HG03097 (cell line): Measurements from ENCODE around the gene TAF13.
"Not testable (repeated sequence)": the region's sequence is repeated elsewhere in the genome, so short reads cannot be mapped to it uniquely, and the experiment has no call there.

Source experiments
- ATAC-seq: cut with Tn5 transposase; IDR thresholded peaks from one replicate; pipeline ENCODE4 v1.9.1; 2021; ENCODE audit not compliant: unreplicated experiment, low FRiP score

The TAF13 gene

GRCh38 chr1:109094377-109094803 lies 18.6 kb upstream of the TAF13 start:
- ATAC-seq: no peak

- ATAC-seq: no peak
Measured at GRCh38 chr1:109091839-109092193, 16.0 kb upstream of the TAF13 start.

GRCh38 chr1:109091078-109091838 lies 15.5 kb upstream of the TAF13 start:
- ATAC-seq: peak; percentile 39

DNA sequence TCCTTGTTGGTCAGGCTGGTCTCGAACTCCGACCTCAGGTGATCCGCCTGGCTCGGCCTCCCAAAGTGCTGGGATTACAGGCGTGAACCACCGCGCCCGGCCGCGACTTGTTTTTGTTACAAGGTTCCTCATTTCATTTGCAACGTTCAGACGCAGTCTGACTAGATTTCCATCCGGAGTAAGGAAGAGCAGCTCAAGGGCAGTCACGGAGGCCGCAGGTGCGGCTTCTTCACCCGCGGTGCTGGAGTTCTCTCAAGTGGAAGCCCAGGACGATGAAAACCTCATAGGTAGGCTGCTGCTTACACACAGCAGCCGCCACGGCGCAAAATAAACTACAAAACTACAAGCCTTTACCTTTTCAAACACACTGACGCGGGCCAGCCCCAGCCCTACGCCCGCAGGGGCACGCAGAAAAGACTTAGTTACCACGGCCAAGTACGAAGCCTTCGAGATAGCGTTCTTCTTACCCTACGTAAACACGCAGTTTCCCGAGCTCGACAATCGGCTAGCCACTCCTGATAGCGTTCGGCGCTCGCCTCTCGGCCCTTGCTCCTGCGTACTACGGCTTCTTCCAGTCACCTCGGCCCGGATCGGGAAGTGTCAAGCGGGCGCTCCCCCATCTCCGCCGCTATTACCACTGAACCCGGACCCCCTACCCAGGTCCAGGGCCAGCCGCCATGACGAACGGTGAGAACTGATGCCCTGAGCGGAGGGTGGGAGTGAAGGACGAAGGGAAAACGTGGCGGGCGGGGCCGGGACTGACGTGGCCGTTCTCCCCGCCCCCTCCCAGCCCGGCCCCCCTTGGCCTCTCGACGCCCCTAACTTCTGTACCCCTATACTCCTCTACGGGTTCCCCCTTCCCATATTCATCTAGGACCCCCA lies 14.6 kb upstream of the TAF13 start, which contains the start of gene TMEM167B:
Gene TMEM167B (plus strand): TSS at position 569 of the 882 bp plus-strand sequence. CDS start 109 bp downstream, at position 678.
- ATAC-seq: peak; percentile 87

GRCh38 chr1:109089242-109090015 lies 13.6 kb upstream of the TAF13 start:
- ATAC-seq: no peak

DNA sequence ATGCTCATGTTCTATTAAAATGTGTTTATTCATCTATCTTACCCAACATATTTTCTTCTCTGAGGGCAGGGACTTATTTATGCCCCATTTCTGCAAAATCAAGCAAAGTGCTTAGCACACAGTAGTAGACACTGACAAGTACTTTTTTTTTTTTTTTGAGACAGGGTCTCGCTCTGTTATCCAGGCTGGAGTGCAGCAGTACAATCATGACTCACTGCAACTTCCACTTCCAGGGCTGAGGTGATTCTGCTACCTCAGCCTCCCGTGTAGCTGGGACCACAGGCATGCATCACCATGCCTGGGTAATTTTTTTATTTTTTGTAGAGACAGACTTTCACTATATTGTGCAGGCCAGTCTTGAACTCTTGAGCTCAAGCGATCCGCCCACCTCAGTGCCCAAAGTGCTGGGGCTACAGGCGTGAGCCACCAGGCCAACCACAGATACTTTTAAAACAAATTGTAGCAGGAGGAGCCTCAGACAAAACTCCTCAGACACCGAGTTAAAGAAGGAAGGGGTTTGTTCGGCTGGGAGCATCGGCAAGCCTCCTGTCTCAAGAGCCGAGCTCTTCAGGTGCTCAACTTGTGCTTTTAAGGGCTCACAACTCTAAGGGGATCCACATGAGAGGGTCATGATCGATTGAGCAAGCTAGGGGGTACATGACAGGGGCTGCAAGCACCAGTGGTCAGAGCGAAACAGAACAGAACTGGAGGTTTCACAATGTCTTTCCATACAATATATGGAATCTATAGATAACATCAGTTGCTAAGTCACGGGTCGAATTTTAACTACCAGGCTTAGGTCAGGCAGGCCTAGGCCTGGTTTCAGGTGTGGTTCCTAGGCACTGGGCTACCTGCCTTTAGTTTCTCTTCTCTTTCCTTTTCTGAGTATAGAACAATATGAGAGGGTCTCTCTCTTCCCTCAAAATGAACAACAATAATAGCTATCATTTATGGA lies 9.0 kb upstream of the TAF13 start:
- ATAC-seq: no peak

- no peak for ATAC-seq
Measured at GRCh38 chr1:109083923-109084322, 8.1 kb upstream of the TAF13 start.

DNA sequence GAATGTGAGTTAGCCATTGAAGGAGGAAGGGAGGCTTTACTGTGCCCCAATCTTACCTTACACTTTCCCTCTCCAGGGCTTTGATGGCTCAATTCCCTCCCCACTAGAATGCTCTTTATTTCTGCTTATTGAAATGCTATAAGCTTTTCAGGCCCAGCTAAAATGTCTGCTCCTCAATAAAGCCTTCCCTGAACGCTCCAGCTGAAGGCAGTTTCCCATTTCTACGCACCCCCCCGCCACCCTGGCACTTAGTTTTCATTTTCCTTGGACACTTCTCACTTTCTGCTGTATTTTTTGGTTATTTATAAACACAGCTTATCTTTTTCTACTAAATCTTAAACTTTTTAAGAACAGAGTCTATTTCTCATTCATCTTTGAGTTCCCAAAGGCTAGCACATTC lies 7.7 kb upstream of the TAF13 start:
- ATAC-seq: no peak

GRCh38 chr1:109080441-109081082 lies 4.8 kb upstream of the TAF13 start:
- ATAC-seq: no peak

- no peak for ATAC-seq
Measured at GRCh38 chr1:109079240-109079622, 3.4 kb upstream of the TAF13 start.

GRCh38 chr1:109078317-109078716 lies 2.5 kb upstream of the TAF13 start:
- ATAC-seq: no peak

DNA sequence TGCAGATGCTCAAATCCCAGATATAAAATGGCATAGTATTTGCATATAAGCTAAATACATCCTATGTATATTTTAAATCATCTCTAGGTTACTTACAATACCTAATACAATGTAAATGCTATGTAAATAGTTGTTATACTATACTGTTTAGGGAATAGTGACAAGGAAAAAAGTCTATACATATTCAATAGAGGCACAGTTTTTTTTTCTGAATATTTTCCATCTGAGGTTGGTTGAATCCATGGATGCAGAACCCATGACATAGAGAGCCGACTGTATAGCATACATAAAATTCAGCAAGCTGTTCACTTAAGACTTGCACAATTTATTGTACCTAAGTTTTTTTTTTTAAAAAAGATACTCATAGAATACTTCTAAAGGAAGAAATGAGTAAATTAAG lies 6.5 kb downstream of the TAF13 start:
- no peak for ATAC-seq

DNA sequence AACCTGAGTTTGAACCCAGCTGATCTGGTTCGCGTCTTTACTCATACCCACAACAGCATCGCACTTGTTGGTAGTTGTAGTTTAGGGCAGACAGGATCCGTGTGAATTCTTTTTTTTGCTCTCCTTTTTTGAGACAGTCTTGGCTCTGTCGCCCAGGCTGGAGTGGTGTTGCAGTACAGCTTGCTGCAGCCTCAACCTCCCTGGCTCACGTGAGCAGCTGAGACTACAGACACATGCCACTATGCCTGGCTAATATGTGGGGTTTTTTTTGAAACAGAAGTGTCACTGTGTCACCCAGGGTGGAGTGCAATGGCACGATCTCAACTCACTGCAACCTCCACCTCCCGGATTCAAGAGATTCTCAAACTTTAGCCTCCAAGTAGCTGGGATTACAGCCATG lies 7.9 kb downstream of the TAF13 start:
- no peak for ATAC-seq

DNA sequence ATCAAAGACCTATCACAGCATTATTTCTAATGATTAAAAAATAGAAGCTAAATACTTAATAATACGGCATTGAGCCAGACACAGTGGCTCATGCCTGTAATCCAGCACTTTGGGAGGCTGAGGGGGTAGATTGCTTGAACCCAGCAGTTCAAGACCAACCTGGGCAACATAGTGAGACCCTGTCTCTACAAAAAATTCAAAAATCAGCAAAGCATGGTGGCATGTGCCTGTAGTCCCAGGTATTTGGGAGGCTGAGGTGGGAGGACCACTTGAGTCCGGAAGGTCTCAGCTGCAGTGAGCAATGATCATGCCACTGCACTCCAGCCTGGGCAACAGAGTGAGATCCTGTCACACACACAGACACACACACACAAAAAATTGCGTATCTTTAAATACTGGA lies 10.7 kb downstream of the TAF13 start:
- no peak for ATAC-seq

GRCh38 chr1:109061183-109061582 lies 14.6 kb downstream of the TAF13 start:
- ATAC-seq: no peak

DNA sequence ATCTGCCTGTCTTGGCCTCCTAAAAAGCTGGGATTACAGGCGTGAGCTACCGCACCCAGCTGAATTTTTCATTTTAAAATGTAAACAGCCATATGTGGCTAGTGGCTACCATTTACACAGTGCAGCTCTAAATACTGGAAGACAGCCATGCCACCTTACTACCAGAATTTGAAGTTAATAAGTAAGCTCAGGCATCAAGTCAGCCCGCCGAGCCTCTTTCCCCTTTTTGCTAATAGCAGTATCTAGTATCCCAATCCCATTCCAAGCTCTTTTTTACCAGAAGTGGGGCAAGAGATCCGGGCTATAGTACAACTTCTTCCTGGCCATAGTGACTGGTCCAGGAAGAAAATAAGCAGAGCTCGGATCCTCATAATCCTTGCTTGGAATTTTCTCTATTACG lies 15.1 kb downstream of the TAF13 start:
- no peak for ATAC-seq

DNA sequence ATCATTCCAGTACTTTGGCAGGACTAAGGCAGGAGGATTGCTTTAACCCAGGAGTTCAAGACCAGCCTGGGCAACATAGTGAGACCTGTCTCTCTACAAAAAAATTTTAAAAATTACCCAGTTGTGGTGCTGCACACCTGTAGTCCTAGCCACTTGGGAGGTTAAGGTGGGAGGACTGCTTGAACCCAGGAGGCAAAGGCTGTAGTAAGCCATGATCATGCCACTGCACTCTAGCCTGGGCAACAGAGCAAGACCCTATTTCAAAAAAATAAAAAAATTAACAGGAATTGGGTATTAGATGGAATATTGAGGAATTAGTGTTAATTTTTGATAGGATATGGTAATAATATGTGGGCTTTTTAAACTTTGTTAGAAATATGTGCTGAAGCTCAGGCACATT lies 16.8 kb downstream of the TAF13 start:
- no peak for ATAC-seq

- ATAC-seq: no peak
Measured at GRCh38 chr1:109056064-109056463, 19.7 kb downstream of the TAF13 start.

DNA sequence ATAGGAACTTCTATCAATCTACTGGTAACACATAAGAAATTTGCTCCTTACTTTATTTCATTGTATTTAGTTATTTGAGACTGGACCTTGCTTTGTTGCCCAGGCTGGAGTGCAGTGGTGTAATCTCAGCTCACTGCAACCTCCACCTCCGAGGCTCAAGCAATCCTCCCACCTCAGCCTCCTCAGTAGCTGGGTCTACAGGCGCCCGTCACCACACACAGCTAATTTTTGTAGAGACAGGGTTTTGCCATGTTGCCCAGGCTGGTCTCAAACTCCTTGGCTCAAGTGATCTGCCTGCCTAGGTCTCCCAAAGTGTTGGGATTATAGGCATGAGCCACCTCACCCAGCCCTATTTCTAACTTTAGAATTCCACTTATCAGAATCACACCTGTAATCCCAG lies 23.7 kb downstream of the TAF13 start:
- ATAC-seq: not testable (repeated sequence)
